Hepatocyte (in vitro differentiated cells): ENCODE data around the gene POLR3H. TPM values are rescaled to one million over a fixed set of nuclear protein-coding genes. Genes with fewer than 3 reads are reported as not detected.

Experiments
- DNase-seq: peaks from one replicate; pipeline ENCODE4 v3.0.0-alpha.2; 2016; ENCODE audit warnings: low spot score
- H2AFZ ChIP-seq: fragments of 200-600 bp; sonication (generic); 2 replicates; pipeline ENCODE4 v1.6.0; 2016; ENCODE audit warnings: antibody characterized with exemption, mild to moderate bottlenecking
- H3K27ac ChIP-seq: fragments of 200-600 bp; sonication (generic); 2 replicates; pipeline ENCODE4 v1.5.1; 2016; ENCODE audit warnings: mild to moderate bottlenecking
- H3K27me3 ChIP-seq: fragments of 200-600 bp; sonication (generic); 2 replicates; pipeline ENCODE4 v1.6.1; 2016
- H3K36me3 ChIP-seq: fragments of 200-600 bp; sonication (generic); replicated peaks from 2 replicates; pipeline ENCODE4 v1.5.1; 2016; ENCODE audit warnings: low read depth; ENCODE audit not compliant: insufficient read depth
- H3K4me1 ChIP-seq: fragments of 200-600 bp; sonication (generic); 2 replicates; pipeline ENCODE4 v1.5.1; 2016; ENCODE audit warnings: mild to moderate bottlenecking, moderate library complexity; ENCODE audit not compliant: insufficient read depth
- H3K4me2 ChIP-seq: fragments of 200-600 bp; sonication (generic); 2 replicates; pipeline ENCODE4 v1.6.0; 2016
- H3K4me3 ChIP-seq: fragments of 200-600 bp; sonication (generic); 2 replicates; pipeline ENCODE4 v1.5.1; 2016; ENCODE audit warnings: mild to moderate bottlenecking
- H3K79me2 ChIP-seq: fragments of 200-600 bp; sonication (generic); 2 replicates; pipeline ENCODE4 v1.6.0; 2017; ENCODE audit warnings: mild to moderate bottlenecking
- H3K9me2 ChIP-seq: fragments of 200-600 bp; sonication (generic); replicated peaks from 2 replicates; pipeline ENCODE4 v1.6.0; 2017; ENCODE audit warnings: mild to moderate bottlenecking; ENCODE audit not compliant: insufficient read depth
- H3K9me3 ChIP-seq: fragments of 200-600 bp; sonication (generic); 2 replicates; pipeline ENCODE4 v1.5.1; 2016; ENCODE audit warnings: low read depth, mild to moderate bottlenecking
- H4K20me1 ChIP-seq: fragments of 200-600 bp; sonication (generic); 2 replicates; pipeline ENCODE4 v1.6.0; 2016; ENCODE audit warnings: mild to moderate bottlenecking; ENCODE audit not compliant: insufficient read depth, poor library complexity, severe bottlenecking
- CTCF ChIP-seq: fragments of 200-600 bp; sonication (generic); IDR thresholded peaks from 2 replicates; pipeline ENCODE4 v1.5.1; 2016; ENCODE audit warnings: antibody characterized with exemption, mild to moderate bottlenecking; ENCODE audit not compliant: poor library complexity
- EZH2 ChIP-seq: fragments of 200-600 bp; sonication (generic); IDR thresholded peaks from 2 replicates; pipeline ENCODE4 v1.6.1; 2016; ENCODE audit warnings: antibody characterized with exemption, mild to moderate bottlenecking, borderline replicate concordance
- EZH2phosphoT487 ChIP-seq: fragments of 200-600 bp; sonication (generic); IDR thresholded peaks from one replicate; pipeline ENCODE4 v1.6.1; 2018; ENCODE audit warnings: antibody characterized with exemption, mild to moderate bottlenecking, low read depth, moderate library complexity; ENCODE audit not compliant: unreplicated experiment, severe bottlenecking
- whole genome bisulfite sequencing: methylation state at CpG from one replicate; pipeline ENCODE4 v1.1.6; 2016; ENCODE audit warnings: low lambda C conversion rate; ENCODE audit errors: missing lambda C conversion rate; 5-methylcytosine and 5-hydroxymethylcytosine counted together
- polyA plus RNA-seq: library from polyadenylated mRNA; unstranded; fragments of >200 nt; fragmentation: Nextera tagmentation; extraction: Ambion mirVana; gene quantifications from 2 replicates; pipeline ENCODE4 v1.2.1, GENCODE V29; 2016
- total RNA-seq: library from RNA; depleted of rRNA; stranded (reverse); fragments of >200 nt; gene quantifications from 2 replicates; pipeline ENCODE4 v1.2.3, GENCODE V29; 2014

The POLR3H gene
- total and polyA plus RNA-seq, 2 experiments from 2014 or later, result 14.5 to 41.1 TPM

DNA sequence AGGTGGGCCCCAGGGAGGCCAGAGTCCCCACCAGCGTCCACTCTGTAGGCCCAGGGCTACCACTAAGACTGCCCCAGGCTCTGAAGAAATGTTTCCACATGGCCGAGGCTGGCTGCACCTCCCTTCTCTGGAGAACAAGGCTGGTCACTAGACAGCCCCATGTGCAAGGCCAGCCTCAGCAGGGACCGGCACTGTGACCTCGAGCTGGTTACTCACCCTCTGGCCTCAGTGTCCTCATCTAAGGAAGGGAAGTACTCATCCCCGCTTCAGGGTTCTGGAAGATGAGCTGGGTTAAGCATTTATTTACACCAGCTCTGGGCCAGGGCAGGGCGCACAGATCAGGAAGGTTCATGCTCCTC lies 35.7 kb upstream of the POLR3H start:
- Histone ChIP-seq H4K20me1 (no peaks in the 10 kb centered on the region), H3K4me2 (no peak overlapping the region), H2AFZ (no peak overlapping the region), H3K9me3 (no peaks in the 10 kb centered on the region), H3K27me3 (no peaks in the 10 kb centered on the region), H3K36me3 (no peaks in the 10 kb centered on the region), H3K4me3 (no peak overlapping the region), H3K79me2 (peaks cover 2% of the 10 kb centered on the region), H3K4me1 (no peaks in the 10 kb centered on the region), H3K27ac (no peak overlapping the region), H3K9me2 (no peaks in the 10 kb centered on the region)
- WGBS, result 93% methylated on average over 6 of the region's 6 CpGs
- no peak for DNase-seq
- TF ChIP-seq CTCF (no peak), EZH2phosphoT487 (no peak), EZH2 (no peak)

DNA sequence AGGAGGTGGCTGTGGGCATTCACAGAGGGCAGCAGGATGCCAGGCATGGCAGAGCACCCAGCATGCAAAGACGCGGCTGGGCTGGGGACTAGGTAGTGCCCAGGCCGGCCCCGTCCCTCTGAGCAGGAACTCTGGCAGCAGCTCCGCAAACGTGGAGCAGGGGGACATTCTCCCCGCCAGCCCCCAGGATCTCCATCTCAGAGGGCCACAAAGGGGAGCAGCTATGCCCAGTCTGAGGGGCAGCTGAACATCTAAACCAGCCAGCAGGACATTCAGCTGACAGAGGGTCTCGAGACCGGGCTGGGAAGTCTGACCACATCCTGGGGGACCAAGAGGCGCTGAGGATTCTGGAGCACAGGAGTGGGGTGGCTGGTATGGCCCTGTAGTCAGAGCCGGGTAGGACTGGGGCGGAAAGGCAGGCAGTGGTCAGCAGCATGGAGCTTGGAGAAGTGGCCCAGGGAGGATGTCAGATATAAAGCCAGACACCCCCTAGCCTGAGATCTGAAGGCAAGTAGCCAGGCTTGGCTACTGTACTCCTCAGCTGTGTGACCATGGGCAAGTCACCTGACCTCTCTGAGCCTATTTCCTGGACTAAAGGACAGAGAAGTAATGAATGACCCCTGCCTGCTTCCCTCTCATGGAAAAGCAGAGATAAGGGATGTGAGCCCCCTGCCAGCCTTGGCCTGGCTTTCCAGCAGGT lies 35.2 kb upstream of the POLR3H start:
- H3K27ac ChIP-seq, result no peak overlapping the region
- TF ChIP-seq EZH2 (no peak), CTCF (no peak), EZH2phosphoT487 (no peak)
- 95% methylated on average over 12 of the region's 12 CpGs for WGBS
- H3K79me2 ChIP-seq, result no peaks in the 10 kb centered on the region
- H3K4me3 ChIP-seq, result no peak overlapping the region
- no peaks in the 10 kb centered on the region for H3K36me3 ChIP-seq
- DNase-seq, result no peak
- H3K9me2 ChIP-seq, result no peaks in the 10 kb centered on the region
- H2AFZ ChIP-seq, result no peak overlapping the region
- no peaks in the 10 kb centered on the region for H4K20me1 ChIP-seq
- no peaks in the 10 kb centered on the region for H3K9me3 ChIP-seq
- no peak overlapping the region for H3K4me2 ChIP-seq
- no peaks in the 10 kb centered on the region for H3K4me1 ChIP-seq
- H3K27me3 ChIP-seq, result no peaks in the 10 kb centered on the region

DNA sequence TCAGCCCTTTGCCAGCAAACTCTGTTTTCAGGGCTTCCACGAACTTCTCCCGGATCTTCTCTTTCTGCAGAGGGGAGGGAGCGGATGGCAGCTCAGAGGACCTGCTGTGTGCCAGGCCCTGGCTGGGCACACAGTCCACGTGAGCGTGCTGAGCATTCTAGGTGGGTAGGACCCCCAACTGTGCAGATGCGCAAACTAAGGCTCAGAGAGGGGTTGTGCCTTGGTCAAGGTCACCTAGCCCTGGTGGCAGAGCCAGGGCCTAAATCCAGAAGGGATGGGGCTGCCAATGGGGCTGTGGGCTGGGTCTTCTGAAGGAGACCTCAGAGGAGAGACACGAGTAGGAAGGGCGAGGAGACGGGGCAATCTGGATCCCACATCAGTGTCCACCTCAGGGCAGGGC lies 34.5 kb upstream of the POLR3H start:
- no peaks in the 10 kb centered on the region for H4K20me1 ChIP-seq
- WGBS, result 95% methylated on average over 9 of the region's 9 CpGs
- no peaks in the 10 kb centered on the region for H3K9me3 ChIP-seq
- no peak overlapping the region for H3K4me3 ChIP-seq
- H3K79me2 ChIP-seq, result no peaks in the 10 kb centered on the region
- H3K9me2 ChIP-seq, result no peaks in the 10 kb centered on the region
- H3K27ac ChIP-seq, result no peak overlapping the region
- no peak overlapping the region for H3K4me2 ChIP-seq
- H3K36me3 ChIP-seq, result no peaks in the 10 kb centered on the region
- H3K4me1 ChIP-seq, result no peaks in the 10 kb centered on the region
- H2AFZ ChIP-seq, result no peak overlapping the region
- TF ChIP-seq CTCF (no peak), EZH2 (no peak), EZH2phosphoT487 (no peak)
- no peaks in the 10 kb centered on the region for H3K27me3 ChIP-seq
- no peak for DNase-seq

DNA sequence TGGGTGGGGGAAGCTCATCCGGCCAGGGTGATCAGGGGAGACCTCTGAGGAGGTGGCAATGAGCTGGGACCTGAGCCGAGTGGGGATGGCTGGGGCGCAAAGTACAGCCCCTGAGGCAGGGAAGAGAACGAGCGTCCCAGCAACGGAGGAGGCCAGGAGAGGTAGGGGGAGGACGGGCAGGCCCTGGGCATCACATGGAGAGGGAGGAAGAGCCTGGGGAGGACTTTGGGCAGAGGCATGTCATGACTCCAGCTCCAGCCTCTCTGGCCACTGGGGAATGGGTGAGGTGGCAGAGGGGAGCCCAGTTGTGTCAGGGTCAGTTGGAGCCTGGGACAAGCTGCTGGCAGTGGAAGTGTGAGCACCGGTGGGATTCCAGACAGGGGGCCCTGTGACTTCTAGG lies 33.8 kb upstream of the POLR3H start:
- H3K9me3 ChIP-seq, result no peaks in the 10 kb centered on the region
- no peak overlapping the region for H3K4me3 ChIP-seq
- TF ChIP-seq EZH2phosphoT487, result no peak
- no peak for TF ChIP-seq CTCF
- no peak for TF ChIP-seq EZH2
- no peaks in the 10 kb centered on the region for H3K27me3 ChIP-seq
- no peaks in the 10 kb centered on the region for H3K4me1 ChIP-seq
- no peaks in the 10 kb centered on the region for H3K9me2 ChIP-seq
- H3K79me2 ChIP-seq, result no peaks in the 10 kb centered on the region
- no peak overlapping the region for H2AFZ ChIP-seq
- 95% methylated on average over 8 of the region's 8 CpGs for WGBS
- H3K27ac ChIP-seq, result no peak overlapping the region
- no peaks in the 10 kb centered on the region for H4K20me1 ChIP-seq
- no peaks in the 10 kb centered on the region for H3K36me3 ChIP-seq
- H3K4me2 ChIP-seq, result no peak overlapping the region
- DNase-seq, result no peak
